ENCODE measurements around the gene DEAF1. TPM values are rescaled to one million over a fixed set of nuclear protein-coding genes. Genes with fewer than 3 reads are reported as not detected.
A peak's percentile ranks its signal among the peaks of the same experiment; 100 is the strongest.

DEAF1 gene
- total and polyA plus RNA-seq, 9 of the 15 experiments (the other 6 are each of a cell fraction or from before 2014, with no cell fraction given), result 2.0 to 69.1 (median 26.8) TPM

DNA sequence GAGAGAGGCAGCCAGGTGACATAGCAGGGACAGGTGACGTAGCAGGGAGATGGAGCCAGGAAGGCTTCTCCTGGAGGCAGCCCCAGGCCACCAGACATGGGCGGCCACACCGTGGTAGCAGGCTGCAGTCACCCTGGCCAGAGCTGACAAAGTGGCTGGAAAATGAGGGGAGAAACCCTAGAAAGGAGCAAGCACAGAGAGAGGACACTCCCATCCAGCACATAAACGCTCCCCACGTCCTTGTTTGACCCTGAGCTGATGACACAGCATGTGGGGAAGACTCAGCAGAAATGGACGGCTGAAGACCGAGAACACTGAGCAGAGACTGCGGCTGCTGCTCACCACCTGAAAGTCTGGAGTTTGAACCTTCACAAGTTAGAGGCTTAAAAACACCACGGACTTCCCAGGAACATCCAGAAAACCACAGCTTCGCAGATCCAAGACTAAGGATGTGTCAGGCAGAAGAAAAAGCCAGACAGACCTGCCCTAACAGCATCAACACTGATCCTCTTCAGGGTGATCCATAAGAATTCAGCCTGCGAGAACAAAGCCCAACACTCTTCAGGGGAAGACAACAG is 29.2 kb downstream of the DEAF1 start (continued):
- TF ChIP-seq ZNF165 (CRISPR knock-in tag; IDR thresholded peaks at IDR 0.05; ENCODE audit: borderline replicate concordance) (no peak), ZNF76 (CRISPR knock-in tag; IDR thresholded peaks at IDR 0.05; ENCODE audit: borderline replicate concordance) (no peak), FOXO4 (CRISPR knock-in tag; IDR thresholded peaks at IDR 0.05) (no peak), JUNB (CRISPR knock-in tag; conservative IDR thresholded peaks at IDR 0.05) (no peak), ZNF324 (CRISPR knock-in tag; IDR thresholded peaks at IDR 0.05) (no peak), RAD51 (IDR thresholded peaks at IDR 0.05; ENCODE audit: borderline replicate concordance, low read depth) (no peak), GMEB1 (CRISPR knock-in tag; IDR thresholded peaks at IDR 0.05) (no peak), NRF1 (conservative IDR thresholded peaks at IDR 0.05 in 1 of 2, IDR thresholded peaks at IDR 0.05 in 1 of 2) (peak; percentile 39 to 48; a peak in 3 of 4 replicates), RFX5 (IDR thresholded peaks at IDR 0.05; ENCODE audit: low read depth, low read length) (no peak), ZNF740 (CRISPR knock-in tag; IDR thresholded peaks at IDR 0.05) (no peak), ZNF740 (tag; IDR thresholded peaks at IDR 0.05) (no peak), HMGXB4 (CRISPR knock-in tag; IDR thresholded peaks at IDR 0.05) (no peak), NELFE (IDR thresholded peaks at IDR 0.05; ENCODE audit: insufficient read depth, insufficient read length) (no peak), PHB (CRISPR knock-in tag; IDR thresholded peaks at IDR 0.05) (0 out of 2 replicates have a peak, but pooled peaks have one; percentile 77), HIVEP1 (CRISPR knock-in tag; IDR thresholded peaks at IDR 0.05) (no peak)
- TF ChIP-seq, protein P1, sequence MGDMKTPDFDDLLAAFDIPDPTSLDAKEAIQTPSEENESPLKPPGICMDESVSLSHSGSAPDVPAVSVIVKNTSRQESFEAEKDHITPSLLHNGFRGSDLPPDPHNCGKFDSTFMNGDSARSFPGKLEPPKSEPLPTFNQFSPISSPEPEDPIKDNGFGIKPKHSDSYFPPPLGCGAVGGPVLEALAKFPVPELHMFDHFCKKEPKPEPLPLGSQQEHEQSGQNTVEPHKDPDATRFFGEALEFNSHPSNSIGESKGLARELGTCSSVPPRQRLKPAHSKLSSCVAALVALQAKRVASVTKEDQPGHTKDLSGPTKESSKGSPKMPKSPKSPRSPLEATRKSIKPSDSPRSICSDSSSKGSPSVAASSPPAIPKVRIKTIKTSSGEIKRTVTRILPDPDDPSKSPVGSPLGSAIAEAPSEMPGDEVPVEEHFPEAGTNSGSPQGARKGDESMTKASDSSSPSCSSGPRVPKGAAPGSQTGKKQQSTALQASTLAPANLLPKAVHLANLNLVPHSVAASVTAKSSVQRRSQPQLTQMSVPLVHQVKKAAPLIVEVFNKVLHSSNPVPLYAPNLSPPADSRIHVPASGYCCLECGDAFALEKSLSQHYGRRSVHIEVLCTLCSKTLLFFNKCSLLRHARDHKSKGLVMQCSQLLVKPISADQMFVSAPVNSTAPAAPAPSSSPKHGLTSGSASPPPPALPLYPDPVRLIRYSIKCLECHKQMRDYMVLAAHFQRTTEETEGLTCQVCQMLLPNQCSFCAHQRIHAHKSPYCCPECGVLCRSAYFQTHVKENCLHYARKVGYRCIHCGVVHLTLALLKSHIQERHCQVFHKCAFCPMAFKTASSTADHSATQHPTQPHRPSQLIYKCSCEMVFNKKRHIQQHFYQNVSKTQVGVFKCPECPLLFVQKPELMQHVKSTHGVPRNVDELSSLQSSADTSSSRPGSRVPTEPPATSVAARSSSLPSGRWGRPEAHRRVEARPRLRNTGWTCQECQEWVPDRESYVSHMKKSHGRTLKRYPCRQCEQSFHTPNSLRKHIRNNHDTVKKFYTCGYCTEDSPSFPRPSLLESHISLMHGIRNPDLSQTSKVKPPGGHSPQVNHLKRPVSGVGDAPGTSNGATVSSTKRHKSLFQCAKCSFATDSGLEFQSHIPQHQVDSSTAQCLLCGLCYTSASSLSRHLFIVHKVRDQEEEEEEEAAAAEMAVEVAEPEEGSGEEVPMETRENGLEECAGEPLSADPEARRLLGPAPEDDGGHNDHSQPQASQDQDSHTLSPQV (IDR thresholded peaks at IDR 0.05), result peak; percentile 95; the same call in 1 of the 2 replicates
